WTC11 (cell line): ENCODE measurements around the gene MOB3B. TPM values are rescaled to one million over a fixed set of nuclear protein-coding genes. Genes with fewer than 3 reads are reported as not detected.
A peak's percentile ranks its signal among the peaks of the same experiment; 100 is the strongest.

Source experiments
- ATAC-seq: fragments of 200-7000 bp; cut with Tn5 transposase; 2 replicates; pipeline ENCODE4 v1.10.0; 2021; ENCODE audit warnings: mild to moderate bottlenecking, moderate library complexity
- CTCF ChIA-PET: fragments of 300-600 bp; sonication (Branson Sonifier 250); formaldehyde crosslinking; loops from one replicate; lab custom pipeline; 2021; ENCODE audit warnings: antibody characterized with exemption; lab: Charles Lee
- POLR2A ChIA-PET: fragments of 350-600 bp; sonication (Branson Sonifier 250); formaldehyde crosslinking; loops from one replicate; lab custom pipeline; 2021; ENCODE audit warnings: antibody characterized with exemption; lab: Charles Lee
- DNase-seq: peaks from one replicate; pipeline ENCODE4 v3.0.0; 2021; ENCODE audit warnings: low spot score
- H3K27ac Mint-ChIP-seq: 2 replicates; pipeline ENCODE4 v1.8.0; 2021; ENCODE audit warnings: mixed read lengths
- H3K27me3 Mint-ChIP-seq: 2 replicates; pipeline ENCODE4 v1.8.0; 2021; ENCODE audit warnings: low read depth, mild to moderate bottlenecking, moderate library complexity, mixed read lengths
- H3K36me3 Mint-ChIP-seq: 2 replicates; pipeline ENCODE4 v1.8.0; 2021; ENCODE audit warnings: mixed read lengths
- H3K4me1 Mint-ChIP-seq: 2 replicates; pipeline ENCODE4 v1.8.0; 2022; ENCODE audit warnings: mixed read lengths
- H3K4me3 Mint-ChIP-seq: 2 replicates; pipeline ENCODE4 v1.8.0; 2021; ENCODE audit warnings: mild to moderate bottlenecking, moderate library complexity, mixed read lengths
- H3K9me3 Mint-ChIP-seq: 2 replicates; pipeline ENCODE4 v1.8.0; 2021; ENCODE audit warnings: mixed read lengths
- FOXJ3 ChIP-seq: sonication (generic); formaldehyde crosslinking; IDR thresholded peaks from 2 replicates; pipeline ENCODE4 v1.9.0; 2021; ENCODE audit warnings: missing genetic modification reagents, mild to moderate bottlenecking, borderline replicate concordance
- MYBL2 ChIP-seq: sonication (generic); formaldehyde crosslinking; IDR thresholded peaks from 2 replicates; pipeline ENCODE4 v1.8.1; 2023; ENCODE audit warnings: mild to moderate bottlenecking, moderate library complexity, missing genetic modification reagents
- SMAD3 ChIP-seq: sonication (generic); formaldehyde crosslinking; IDR thresholded peaks from 2 replicates; pipeline ENCODE4 v1.8.0; 2022; ENCODE audit warnings: missing genetic modification reagents, mild to moderate bottlenecking, borderline replicate concordance
- SOX15 ChIP-seq: fragments of 250-450 bp; sonication (Bioruptor Pico); IDR thresholded peaks from 2 replicates; pipeline ENCODE4 v1.9.0; 2021; ENCODE audit warnings: mild to moderate bottlenecking
- TP53 ChIP-seq: sonication (generic); formaldehyde crosslinking; IDR thresholded peaks from 2 replicates; pipeline ENCODE4 v1.8.1; 2023; ENCODE audit warnings: mild to moderate bottlenecking, missing genetic modification reagents
- ZNF121 ChIP-seq: sonication (generic); formaldehyde crosslinking; IDR thresholded peaks from 2 replicates; pipeline ENCODE4 v1.8.0; 2023; ENCODE audit warnings: missing genetic modification reagents
- ZNF263 ChIP-seq: sonication (generic); formaldehyde crosslinking; IDR thresholded peaks from 2 replicates; pipeline ENCODE4 v1.8.1; 2022; ENCODE audit warnings: low read depth, mild to moderate bottlenecking, moderate library complexity, missing genetic modification reagents
- ZNF317 ChIP-seq: sonication (generic); formaldehyde crosslinking; IDR thresholded peaks from 2 replicates; pipeline ENCODE4 v1.8.1; 2023; ENCODE audit warnings: low read depth, mild to moderate bottlenecking, moderate library complexity, missing genetic modification reagents, borderline replicate concordance
- ZNF416 ChIP-seq: fragments of 250-450 bp; sonication (Bioruptor Pico); IDR thresholded peaks from 2 replicates; pipeline ENCODE4 v1.9.0; 2021; ENCODE audit warnings: mild to moderate bottlenecking, inconsistent platforms
- ZNF423 ChIP-seq: fragments of 250-450 bp; sonication (Bioruptor Pico); IDR thresholded peaks from 2 replicates; pipeline ENCODE4 v2.1.2; 2022; ENCODE audit warnings: mild to moderate bottlenecking, moderate library complexity
- total RNA-seq: library from RNA; stranded (reverse); gene quantifications from 3 replicates; pipeline ENCODE4 v1.2.3, GENCODE V29; 2021
- TF ChIP-seq, protein P1 (sequence below): sonication (generic); formaldehyde crosslinking; conservative IDR thresholded peaks from 2 replicates; pipeline ENCODE4 v1.8.1; 2022; ENCODE audit warnings: mild to moderate bottlenecking, missing genetic modification reagents
- TF ChIP-seq, protein P2 (sequence below): fragments of 250-450 bp; sonication (Bioruptor Pico); conservative IDR thresholded peaks from 2 replicates; pipeline ENCODE4 v1.9.0; 2021; ENCODE audit warnings: mild to moderate bottlenecking
- TF ChIP-seq, protein P3 (sequence below): sonication (generic); formaldehyde crosslinking; IDR thresholded peaks from 2 replicates; pipeline ENCODE4 v1.8.1; 2023; ENCODE audit warnings: mild to moderate bottlenecking, moderate library complexity, missing genetic modification reagents
- TF ChIP-seq, protein P4 (sequence below): fragments of 250-450 bp; sonication (Bioruptor Pico); IDR thresholded peaks from 2 replicates; pipeline ENCODE4 v1.8.0; 2021; ENCODE audit warnings: mild to moderate bottlenecking
- TF ChIP-seq, protein P5 (sequence below): sonication (generic); formaldehyde crosslinking; IDR thresholded peaks from 2 replicates; pipeline ENCODE4 v1.8.0; 2022; ENCODE audit warnings: mild to moderate bottlenecking, missing genetic modification reagents
- TF ChIP-seq, protein P6 (sequence below): sonication (generic); formaldehyde crosslinking; IDR thresholded peaks from 2 replicates; pipeline ENCODE4 v1.8.0; 2022; ENCODE audit warnings: mild to moderate bottlenecking, missing genetic modification reagents
- TF ChIP-seq, protein P7 (sequence below): sonication (generic); formaldehyde crosslinking; IDR thresholded peaks from 2 replicates; pipeline ENCODE4 v1.8.1; 2022; ENCODE audit warnings: missing genetic modification reagents, borderline replicate concordance
- TF ChIP-seq, protein P8 (sequence below): sonication (generic); formaldehyde crosslinking; IDR thresholded peaks from 2 replicates; pipeline ENCODE4 v1.8.1; 2022; ENCODE audit warnings: mild to moderate bottlenecking, missing genetic modification reagents, moderate library complexity, borderline replicate concordance

The MOB3B gene
- total RNA-seq, 1 experiment from 2014 or later = 25.1 TPM

DNA sequence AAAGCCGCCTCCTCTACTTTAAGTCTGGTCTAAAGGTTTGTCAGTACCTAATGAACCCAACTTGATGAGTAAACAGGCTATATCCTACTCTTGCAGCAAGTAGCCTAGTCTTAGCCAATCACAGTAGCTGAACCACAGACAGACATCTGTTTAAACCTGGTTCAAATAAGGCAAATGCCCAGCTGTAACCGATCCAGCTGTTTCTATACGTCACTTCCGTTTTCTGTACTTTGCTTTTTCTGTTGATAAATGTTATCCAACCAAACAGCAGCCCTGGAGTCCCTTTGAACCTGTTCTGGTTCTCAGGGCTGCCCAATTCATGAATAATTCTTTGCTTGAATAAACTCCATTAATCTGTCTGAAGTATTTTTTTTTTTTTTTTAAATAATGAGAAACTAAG lies 155.8 kb downstream of the MOB3B start (continued):
- TF ChIP-seq MYBL2 (CRISPR knock-in tag) (no peak), SOX15 (CRISPR knock-in tag) (no peak), ZNF423 (no peak), TP53 (CRISPR knock-in tag) (no peak), ZNF263 (CRISPR knock-in tag) (no peak), FOXJ3 (CRISPR knock-in tag) (no peak)
- TF ChIP-seq, protein P1, sequence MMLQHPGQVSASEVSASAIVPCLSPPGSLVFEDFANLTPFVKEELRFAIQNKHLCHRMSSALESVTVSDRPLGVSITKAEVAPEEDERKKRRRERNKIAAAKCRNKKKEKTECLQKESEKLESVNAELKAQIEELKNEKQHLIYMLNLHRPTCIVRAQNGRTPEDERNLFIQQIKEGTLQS (CRISPR knock-in tag) = no peak
- TF ChIP-seq, protein P2, sequence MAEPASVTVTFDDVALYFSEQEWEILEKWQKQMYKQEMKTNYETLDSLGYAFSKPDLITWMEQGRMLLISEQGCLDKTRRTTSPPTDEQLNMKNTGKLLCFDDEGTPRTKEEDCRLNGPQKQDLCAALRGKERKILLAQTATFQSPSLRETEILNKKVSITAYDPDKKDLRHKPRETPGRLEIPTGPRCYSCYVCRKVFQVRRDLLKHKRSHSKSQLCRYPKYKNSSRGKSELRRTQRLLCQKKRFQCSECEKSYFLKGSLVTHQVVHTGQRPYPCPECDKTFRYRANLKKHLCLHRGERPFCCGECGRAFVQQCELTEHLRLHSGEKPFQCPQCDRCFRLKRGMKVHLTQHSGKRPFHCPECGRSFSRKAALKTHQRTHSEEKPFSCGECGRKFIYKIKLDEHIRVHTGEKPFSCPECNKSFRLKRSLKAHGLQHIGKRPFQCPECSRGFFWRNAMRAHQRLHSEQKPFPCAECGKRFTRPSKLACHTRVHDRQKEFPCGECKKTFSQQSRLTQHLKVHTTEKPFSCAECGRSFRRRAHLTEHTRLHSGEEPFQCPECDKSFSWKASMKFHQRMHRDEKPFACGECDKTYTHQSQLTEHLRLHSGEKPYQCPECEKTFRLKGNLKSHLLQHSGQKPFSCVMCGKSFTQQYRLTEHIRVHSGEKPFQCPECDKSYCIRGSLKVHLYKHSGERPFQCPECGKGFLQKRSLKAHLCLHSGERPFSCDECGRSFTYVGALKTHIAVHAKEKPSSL = no peak

DNA sequence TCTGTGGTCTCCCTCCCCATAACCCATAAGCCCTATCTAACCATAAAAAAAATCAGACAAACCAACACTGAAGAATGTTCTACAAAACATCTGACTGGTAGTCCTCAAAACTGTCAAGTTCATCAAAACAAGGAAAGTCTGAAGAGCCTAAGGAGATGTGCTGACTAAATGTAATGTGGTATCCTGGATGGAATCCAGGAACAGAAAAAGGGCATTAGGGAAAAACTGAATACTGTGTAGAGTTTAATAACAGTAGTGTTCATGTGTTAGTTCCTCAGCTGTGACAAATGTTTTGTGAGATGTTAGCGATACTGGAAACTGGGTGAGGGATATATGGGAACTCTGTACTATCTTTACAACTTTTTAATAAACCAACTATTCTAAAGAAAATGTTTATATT lies 157.0 kb downstream of the MOB3B start:
- Mint-ChIP-seq H3K27me3 (no peaks in the 10 kb centered on the region), H3K4me3 (no peak overlapping the region), H3K4me1 (peaks cover 81% of the 10 kb centered on the region), H3K36me3 (0 out of 2 replicates have a peak, but pooled peaks cover 2% of the 10 kb centered on the region), H3K9me3 (peaks cover 10% of the 10 kb centered on the region; the same call in 1 of the 2 replicates), H3K27ac (peak overlapping the region; percentile 62; the same call in 1 of the 2 replicates)
- ChIA-PET CTCF (interaction anchor here (0.8 kb wide), 1 partner anchor 157 kb away, joined by 3 read pairs; the partner anchor contains the start of gene MOB3B), POLR2A (no interaction called here)
- no peak for DNase-seq
- ATAC-seq = no peak
- TF ChIP-seq, protein P3, sequence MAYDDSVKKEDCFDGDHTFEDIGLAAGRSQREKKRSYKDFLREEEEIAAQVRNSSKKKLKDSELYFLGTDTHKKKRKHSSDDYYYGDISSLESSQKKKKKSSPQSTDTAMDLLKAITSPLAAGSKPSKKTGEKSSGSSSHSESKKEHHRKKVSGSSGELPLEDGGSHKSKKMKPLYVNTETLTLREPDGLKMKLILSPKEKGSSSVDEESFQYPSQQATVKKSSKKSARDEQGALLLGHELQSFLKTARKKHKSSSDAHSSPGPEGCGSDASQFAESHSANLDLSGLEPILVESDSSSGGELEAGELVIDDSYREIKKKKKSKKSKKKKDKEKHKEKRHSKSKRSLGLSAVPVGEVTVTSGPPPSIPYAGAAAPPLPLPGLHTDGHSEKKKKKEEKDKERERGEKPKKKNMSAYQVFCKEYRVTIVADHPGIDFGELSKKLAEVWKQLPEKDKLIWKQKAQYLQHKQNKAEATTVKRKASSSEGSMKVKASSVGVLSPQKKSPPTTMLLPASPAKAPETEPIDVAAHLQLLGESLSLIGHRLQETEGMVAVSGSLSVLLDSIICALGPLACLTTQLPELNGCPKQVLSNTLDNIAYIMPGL (CRISPR knock-in tag) = no peak
- TF ChIP-seq, protein P4, sequence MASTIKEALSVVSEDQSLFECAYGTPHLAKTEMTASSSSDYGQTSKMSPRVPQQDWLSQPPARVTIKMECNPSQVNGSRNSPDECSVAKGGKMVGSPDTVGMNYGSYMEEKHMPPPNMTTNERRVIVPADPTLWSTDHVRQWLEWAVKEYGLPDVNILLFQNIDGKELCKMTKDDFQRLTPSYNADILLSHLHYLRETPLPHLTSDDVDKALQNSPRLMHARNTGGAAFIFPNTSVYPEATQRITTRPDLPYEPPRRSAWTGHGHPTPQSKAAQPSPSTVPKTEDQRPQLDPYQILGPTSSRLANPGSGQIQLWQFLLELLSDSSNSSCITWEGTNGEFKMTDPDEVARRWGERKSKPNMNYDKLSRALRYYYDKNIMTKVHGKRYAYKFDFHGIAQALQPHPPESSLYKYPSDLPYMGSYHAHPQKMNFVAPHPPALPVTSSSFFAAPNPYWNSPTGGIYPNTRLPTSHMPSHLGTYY (CRISPR knock-in tag) = no peak
- TF ChIP-seq, protein P5, sequence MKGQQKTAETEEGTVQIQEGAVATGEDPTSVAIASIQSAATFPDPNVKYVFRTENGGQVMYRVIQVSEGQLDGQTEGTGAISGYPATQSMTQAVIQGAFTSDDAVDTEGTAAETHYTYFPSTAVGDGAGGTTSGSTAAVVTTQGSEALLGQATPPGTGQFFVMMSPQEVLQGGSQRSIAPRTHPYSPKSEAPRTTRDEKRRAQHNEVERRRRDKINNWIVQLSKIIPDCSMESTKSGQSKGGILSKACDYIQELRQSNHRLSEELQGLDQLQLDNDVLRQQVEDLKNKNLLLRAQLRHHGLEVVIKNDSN (CRISPR knock-in tag) = no peak
- TF ChIP-seq TP53 (CRISPR knock-in tag) (no peak), ZNF416 (CRISPR knock-in tag) (no peak)

DNA sequence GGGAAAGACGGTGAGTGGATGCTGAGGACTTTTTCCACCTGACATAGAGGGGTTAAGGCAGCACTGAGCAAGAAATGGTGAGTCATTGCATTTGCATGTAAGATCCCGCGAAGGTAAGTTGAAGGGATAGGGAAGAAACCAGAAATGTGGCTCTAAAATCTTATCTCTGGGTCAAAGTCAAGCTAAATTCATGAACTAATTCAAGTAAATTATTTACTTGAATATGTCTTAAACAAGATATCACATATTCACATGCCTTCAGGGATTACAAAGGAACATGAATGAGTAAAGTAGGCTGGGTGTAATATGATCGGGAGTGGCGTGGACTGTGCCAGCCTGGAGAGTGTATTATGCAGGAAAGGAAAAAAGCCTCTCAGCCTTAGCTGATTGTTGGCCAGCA lies 158.2 kb downstream of the MOB3B start:
- ATAC-seq = no peak
- Mint-ChIP-seq H3K4me3 (no peak overlapping the region), H3K27ac (peak overlapping the region; percentile 39), H3K4me1 (peaks cover 81% of the 10 kb centered on the region), H3K36me3 (0 out of 2 replicates have a peak, but pooled peaks cover 2% of the 10 kb centered on the region), H3K27me3 (no peaks in the 10 kb centered on the region), H3K9me3 (peaks cover 10% of the 10 kb centered on the region; the same call in 1 of the 2 replicates)
- ChIA-PET POLR2A (no interaction called here), CTCF (no interaction called here)
- DNase-seq = no peak
- TF ChIP-seq, protein P6, sequence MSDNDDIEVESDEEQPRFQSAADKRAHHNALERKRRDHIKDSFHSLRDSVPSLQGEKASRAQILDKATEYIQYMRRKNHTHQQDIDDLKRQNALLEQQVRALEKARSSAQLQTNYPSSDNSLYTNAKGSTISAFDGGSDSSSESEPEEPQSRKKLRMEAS (CRISPR knock-in tag) = no peak
- no peak for TF ChIP-seq ZNF121 (CRISPR knock-in tag)
- TF ChIP-seq, protein P7, sequence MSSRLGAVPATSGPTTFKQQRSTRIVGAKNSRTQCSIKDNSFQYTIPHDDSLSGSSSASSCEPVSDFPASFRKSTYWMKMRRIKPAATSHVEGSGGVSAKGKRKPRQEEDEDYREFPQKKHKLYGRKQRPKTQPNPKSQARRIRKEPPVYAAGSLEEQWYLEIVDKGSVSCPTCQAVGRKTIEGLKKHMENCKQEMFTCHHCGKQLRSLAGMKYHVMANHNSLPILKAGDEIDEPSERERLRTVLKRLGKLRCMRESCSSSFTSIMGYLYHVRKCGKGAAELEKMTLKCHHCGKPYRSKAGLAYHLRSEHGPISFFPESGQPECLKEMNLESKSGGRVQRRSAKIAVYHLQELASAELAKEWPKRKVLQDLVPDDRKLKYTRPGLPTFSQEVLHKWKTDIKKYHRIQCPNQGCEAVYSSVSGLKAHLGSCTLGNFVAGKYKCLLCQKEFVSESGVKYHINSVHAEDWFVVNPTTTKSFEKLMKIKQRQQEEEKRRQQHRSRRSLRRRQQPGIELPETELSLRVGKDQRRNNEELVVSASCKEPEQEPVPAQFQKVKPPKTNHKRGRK (CRISPR knock-in tag) = no peak
- TF ChIP-seq, protein P8, sequence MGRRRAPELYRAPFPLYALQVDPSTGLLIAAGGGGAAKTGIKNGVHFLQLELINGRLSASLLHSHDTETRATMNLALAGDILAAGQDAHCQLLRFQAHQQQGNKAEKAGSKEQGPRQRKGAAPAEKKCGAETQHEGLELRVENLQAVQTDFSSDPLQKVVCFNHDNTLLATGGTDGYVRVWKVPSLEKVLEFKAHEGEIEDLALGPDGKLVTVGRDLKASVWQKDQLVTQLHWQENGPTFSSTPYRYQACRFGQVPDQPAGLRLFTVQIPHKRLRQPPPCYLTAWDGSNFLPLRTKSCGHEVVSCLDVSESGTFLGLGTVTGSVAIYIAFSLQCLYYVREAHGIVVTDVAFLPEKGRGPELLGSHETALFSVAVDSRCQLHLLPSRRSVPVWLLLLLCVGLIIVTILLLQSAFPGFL = no peak
- TF ChIP-seq ZNF263 (CRISPR knock-in tag) = no peak
- no peak for TF ChIP-seq SMAD3
- TF ChIP-seq ZNF317 (CRISPR knock-in tag) = no peak
- TF ChIP-seq, protein P2 = no peak
